H1 (cell line): ENCODE measurements around the gene C3orf18. TPM values are rescaled to one million over a fixed set of nuclear protein-coding genes. Genes with fewer than 3 reads are reported as not detected.

Source experiments
- CTCF ChIA-PET: fragments of 300-600 bp; sonication (Branson Sonifier 250); formaldehyde crosslinking; loops from one replicate; lab custom pipeline; 2021; ENCODE audit not compliant: partially characterized antibody; lab: Charles Lee
- POLR2A ChIA-PET: fragments of 300-600 bp; sonication (Branson Sonifier 250); formaldehyde crosslinking; loops from one replicate; lab custom pipeline; 2021; ENCODE audit warnings: inconsistent platforms; ENCODE audit not compliant: partially characterized antibody; lab: Charles Lee
- DNase-seq, 2 experiments: peaks; one replicate each; pipeline versions ENCODE4 v3.0.0 to v3.0.0-alpha.2; 2010 to 2022; ENCODE audit warnings: low spot score in 2 of 2, low read depth in 1 of 2, mixed read lengths in 1 of 2
- FAIRE-seq: peaks from 2 replicates; lab custom pipeline; 2011; peaks lifted over from hg19 to GRCh38; lab: Jason Lieb, UNC
- H2AFZ ChIP-seq: 2 replicates; pipeline ENCODE4 v1.8.1; 2012; ENCODE audit warnings: low read length, inconsistent platforms
- H2AK5ac ChIP-seq: 2 replicates; pipeline ENCODE4 v1.6.1; 2013; ENCODE audit warnings: low read depth, low read length
- H2BK120ac ChIP-seq: replicated peaks from 2 replicates; pipeline ENCODE3; 2013; ENCODE audit warnings: low read depth, low read length, inconsistent platforms
- H2BK12ac ChIP-seq: 2 replicates; pipeline ENCODE4 v1.6.1; 2013; ENCODE audit warnings: low read depth, low read length
- H2BK15ac ChIP-seq: 2 replicates; pipeline ENCODE4 v1.6.1; 2013; ENCODE audit warnings: low read length
- H2BK20ac ChIP-seq: 2 replicates; pipeline ENCODE4 v1.6.1; 2013; ENCODE audit warnings: low read length
- H2BK5ac ChIP-seq: 2 replicates; pipeline ENCODE4 v1.6.1; 2013; ENCODE audit warnings: low read depth, low read length
- H3K14ac ChIP-seq: 2 replicates; pipeline ENCODE4 v1.6.1; 2013; ENCODE audit warnings: inconsistent platforms; ENCODE audit not compliant: insufficient read length
- H3K18ac ChIP-seq: 2 replicates; pipeline ENCODE4 v1.6.1; 2013; ENCODE audit warnings: low read length; ENCODE audit errors: extremely low read depth
- H3K23ac ChIP-seq: 2 replicates; pipeline ENCODE4 v1.6.1; 2013; ENCODE audit warnings: inconsistent platforms; ENCODE audit not compliant: insufficient read length
- H3K23me2 ChIP-seq: 2 replicates; pipeline ENCODE4 v1.6.1; 2013; ENCODE audit warnings: low read depth, low read length
- H3K27ac ChIP-seq: 2 replicates; pipeline ENCODE4 v1.6.1; 2011; ENCODE audit warnings: low read depth, low read length, inconsistent platforms
- H3K27me3 ChIP-seq, 4 experiments: replicated peaks in 1 of 4; 1 replicate in 1 of 4; 2 replicates in 3 of 4; pipeline versions ENCODE4 v1.6.1 to v1.8.1; 2011 to 2013; ENCODE audit warnings: low read length in 3 of 4, mild to moderate bottlenecking in 3 of 4, inconsistent platforms in 2 of 4, mixed read lengths in 2 of 4, moderate library complexity in 1 of 4; ENCODE audit not compliant: control insufficient read depth in 3 of 4, insufficient read depth in 3 of 4; ENCODE audit errors: extremely low read depth in 1 of 4
- H3K36me3 ChIP-seq, 4 experiments: 2 replicates each; pipeline versions ENCODE4 v1.6.1 to v1.8.1; 2011 to 2013; ENCODE audit warnings: mild to moderate bottlenecking in 4 of 4, low read length in 3 of 4, moderate library complexity in 2 of 4, control low read depth in 1 of 4, inconsistent platforms in 1 of 4; ENCODE audit not compliant: insufficient read depth in 4 of 4, control insufficient read depth in 2 of 4
- H3K4ac ChIP-seq: replicated peaks from 2 replicates; pipeline ENCODE3; 2013; ENCODE audit warnings: low read length, low read depth, mixed read lengths, inconsistent platforms; ENCODE audit not compliant: insufficient read length
- H3K4me1 ChIP-seq, 4 experiments: replicated peaks in 1 of 4; 1 replicate in 1 of 4; 2 replicates in 3 of 4; pipeline versions ENCODE4 v1.6.1 to v1.8.1; 2011 to 2013; ENCODE audit warnings: low read length in 3 of 4, inconsistent platforms in 2 of 4, mixed read lengths in 1 of 4; ENCODE audit not compliant: insufficient read depth in 4 of 4, control insufficient read depth in 3 of 4
- H3K4me2 ChIP-seq, 2 experiments: 2 replicates each; pipeline versions ENCODE4 v1.6.1 to v1.8.1; 2011 to 2013; ENCODE audit warnings: low read depth in 2 of 2, low read length in 2 of 2, control low read depth in 1 of 2, inconsistent platforms in 1 of 2, mild to moderate bottlenecking in 1 of 2; ENCODE audit not compliant: insufficient read depth in 1 of 2
- H3K4me3 ChIP-seq, 4 experiments: fragments of 200-600, 300-600 bp in 1 of 4; sonication (generic), shearing (Covaris generic), sonication (Bioruptor Twin) in 1 of 4; 2 replicates each; pipeline versions ENCODE4 v1.5.1 to v1.8.1; 2011 to 2016; ENCODE audit warnings: low read length in 4 of 4, low read depth in 3 of 4, control low read depth in 2 of 4, inconsistent platforms in 2 of 4, mild to moderate bottlenecking in 2 of 4, mixed read lengths in 1 of 4, moderate library complexity in 1 of 4; ENCODE audit not compliant: insufficient read depth in 2 of 4; ENCODE audit errors: extremely low read depth in 1 of 4
- H3K56ac ChIP-seq: replicated peaks from 2 replicates; pipeline ENCODE3; 2013; ENCODE audit warnings: low read depth, mild to moderate bottlenecking, mixed read lengths, low read length, inconsistent platforms; ENCODE audit not compliant: insufficient read length
- H3K79me1 ChIP-seq: 2 replicates; pipeline ENCODE4 v1.6.1; 2013; ENCODE audit warnings: low read depth, low read length, control low read depth
- H3K79me2 ChIP-seq, 2 experiments: 2 replicates each; pipeline versions ENCODE4 v1.6.1 to v1.8.1; 2012 to 2013; ENCODE audit warnings: low read length in 2 of 2, mild to moderate bottlenecking in 2 of 2, inconsistent platforms in 1 of 2; ENCODE audit not compliant: insufficient read depth in 2 of 2, control insufficient read depth in 1 of 2
- H3K9ac ChIP-seq, 4 experiments: replicated peaks in 1 of 4; 1 replicate in 1 of 4; 2 replicates in 3 of 4; pipeline versions ENCODE4 v1.6.1 to v1.8.1; 2011 to 2013; ENCODE audit warnings: low read depth in 3 of 4, low read length in 3 of 4, control low read depth in 2 of 4, mild to moderate bottlenecking in 2 of 4, moderate library complexity in 2 of 4, inconsistent platforms in 1 of 4; ENCODE audit errors: extremely low read depth in 1 of 4
- H3K9me3 ChIP-seq, 2 experiments: 2 replicates each; pipeline versions ENCODE4 v1.6.1 to v1.8.1; 2012 to 2013; ENCODE audit warnings: mild to moderate bottlenecking in 2 of 2, moderate library complexity in 2 of 2, control low read depth in 1 of 2, inconsistent platforms in 1 of 2, low read depth in 1 of 2, low read length in 1 of 2, mixed read lengths in 1 of 2; ENCODE audit not compliant: insufficient read depth in 2 of 2
- H4K20me1 ChIP-seq, 2 experiments: replicated peaks in 1 of 2; 2 replicates each; pipeline versions ENCODE3 to v1.8.1; 2011 to 2013; ENCODE audit warnings: inconsistent platforms in 2 of 2, low read length in 2 of 2, mild to moderate bottlenecking in 1 of 2; ENCODE audit not compliant: insufficient read depth in 2 of 2, control insufficient read depth in 1 of 2
- H4K5ac ChIP-seq: 2 replicates; pipeline ENCODE4 v1.6.1; 2013; ENCODE audit warnings: low read length, low read depth, mixed read lengths, inconsistent platforms; ENCODE audit not compliant: insufficient read length
- H4K8ac ChIP-seq: 2 replicates; pipeline ENCODE4 v1.8.0; 2013; ENCODE audit warnings: mild to moderate bottlenecking, moderate library complexity, low read length, inconsistent platforms; ENCODE audit not compliant: insufficient read depth; ENCODE audit errors: extremely low read depth
- H4K91ac ChIP-seq: replicated peaks from 2 replicates; pipeline ENCODE3; 2013; ENCODE audit warnings: low read length, mixed read lengths, inconsistent platforms; ENCODE audit not compliant: insufficient read length
- ATF2 ChIP-seq: IDR thresholded peaks from 2 replicates; pipeline ENCODE4 v1.6.1; 2012; ENCODE audit warnings: low read length, inconsistent platforms
- EGR1 ChIP-seq: IDR thresholded peaks from 2 replicates; pipeline ENCODE4 v1.6.1; 2011; ENCODE audit warnings: low read depth, low read length, borderline replicate concordance
- JUND ChIP-seq: IDR thresholded peaks from 2 replicates; pipeline ENCODE4 v1.6.1; 2011; ENCODE audit warnings: mild to moderate bottlenecking, improper control_type of control experiment, low read length
- TAF1 ChIP-seq: IDR thresholded peaks from 2 replicates; pipeline ENCODE4 v1.6.1; 2011; ENCODE audit warnings: mild to moderate bottlenecking, low read depth, low read length
- WGBS, 2 experiments: shearing (Covaris generic) in 1 of 2; methylation state at CpG; one replicate each; pipeline versions ENCODE4 v1.1.6 to v1.1.7; 2013 to 2015; ENCODE audit warnings: low lambda C conversion rate in 2 of 2, mixed read lengths in 2 of 2, inconsistent platforms in 1 of 2, low coverage in 1 of 2, missing lambda C conversion rate in 1 of 2; ENCODE audit not compliant: insufficient replicate concordance in 2 of 2, insufficient coverage in 1 of 2, insufficient read length in 1 of 2; ENCODE audit errors: extremely low coverage in 1 of 2, missing lambda C conversion rate in 1 of 2; 5-methylcytosine and 5-hydroxymethylcytosine counted together
- polyA plus RNA-seq, 7 experiments: library from polyadenylated mRNA; depleted of rRNA in 3 of 7; stranded (reverse) in 5 of 7; unstranded in 2 of 7; fragments of >200 nt in 5 of 7; fragments of 200-250 nt in 2 of 7; gene quantifications; 1 replicate in 5 of 7; 2 replicates in 1 of 7; 4 replicates in 1 of 7; pipeline versions ENCODE4 v1.2.1 to v1.2.3, GENCODE V29; 2011 to 2013; ENCODE audit warnings: missing spikeins in 2 of 7, mixed read lengths in 2 of 7
- total RNA-seq: library from RNA; stranded (reverse); fragmentation: NEBNext Ultra II Directional; extraction: Animal tissue kit (Norgen Biotek cat#: 25700); gene quantifications from 2 replicates; pipeline ENCODE4 v1.2.1, GENCODE V29; 2021

The C3orf18 gene
- total and polyA plus RNA-seq, 2 of the 8 experiments (the other 6 are each of a cell fraction or from before 2014, with no cell fraction given): 7.5 to 15.0 TPM

DNA sequence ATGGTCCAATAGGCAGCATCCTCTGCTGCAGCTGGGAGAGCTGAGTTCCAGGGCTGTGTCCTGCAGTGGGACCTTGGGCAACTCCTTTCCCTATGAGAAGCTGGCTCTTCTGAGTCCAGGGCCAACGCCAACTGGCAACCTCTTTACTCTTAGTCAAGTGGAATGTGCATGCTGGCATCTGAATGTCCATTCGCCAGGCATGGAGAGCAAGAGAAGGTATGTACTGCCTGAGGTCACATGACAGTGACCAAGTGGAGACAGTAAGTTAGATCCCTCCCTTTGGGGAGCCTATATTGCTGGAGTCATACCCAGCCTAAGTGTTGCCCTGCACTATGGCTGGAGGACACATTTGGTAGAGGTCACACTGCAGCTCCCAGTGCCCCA, 13.9 kb upstream of the C3orf18 start:
- CTCF ChIA-PET: interaction anchor here (0.9 to 46.5 kb wide), 4 partner anchors 9 to 71 kb away, joined by 3 to 863 read pairs (median 114); partner anchors contain the start of genes C3orf18, CISH, HEMK1 and MAPKAPK3
- H3K4ac ChIP-seq: no peak overlapping the region
- H4K8ac ChIP-seq: no peak overlapping the region
- no peak overlapping the region for H3K4me3 ChIP-seq
- no peaks in the 10 kb centered on the region for H4K20me1 ChIP-seq
- no peaks in the 10 kb centered on the region for H3K79me1 ChIP-seq
- H4K91ac ChIP-seq: no peak overlapping the region
- H2AFZ ChIP-seq: no peak overlapping the region
- no peak overlapping the region for H3K9ac ChIP-seq
- POLR2A ChIA-PET: interaction anchor here (1.0 to 1.7 kb wide), 3 partner anchors 10 to 35 kb away, joined by 3 to 4 read pairs (median 4); partner anchors contain the start of gene MAPKAPK3
- no peak overlapping the region for H3K27ac ChIP-seq
- H4K5ac ChIP-seq: no peak overlapping the region
- H2BK15ac ChIP-seq: no peak overlapping the region
- H3K4me1 ChIP-seq: no peaks in the 10 kb centered on the region
- no peak overlapping the region for H3K18ac ChIP-seq
- 89% methylated on average over 2 of the region's 2 CpGs; no CpG with 5 or more reads in 1 of the 2 experiments for WGBS, 2 experiments
- H3K9me3 ChIP-seq: no peaks in the 10 kb centered on the region
- H2BK5ac ChIP-seq: no peak overlapping the region
- H3K56ac ChIP-seq: no peak overlapping the region
- no peak overlapping the region for H2BK120ac ChIP-seq
- DNase-seq (no peak), FAIRE-seq (no peak)
- no peak overlapping the region for H2BK12ac ChIP-seq
- H3K14ac ChIP-seq: no peak overlapping the region
- H2BK20ac ChIP-seq: no peak overlapping the region
- no peak overlapping the region for H3K23ac ChIP-seq
- TF ChIP-seq EGR1: no peak
- no peak for TF ChIP-seq ATF2
- TF ChIP-seq JUND: no peak
- no peak for TF ChIP-seq TAF1
- H2AK5ac ChIP-seq: no peak overlapping the region
- no peaks in the 10 kb centered on the region for H3K23me2 ChIP-seq
- H3K27me3 ChIP-seq: no peaks in the 10 kb centered on the region
- H3K4me2 ChIP-seq: no peak overlapping the region
- no peaks in the 10 kb centered on the region; a peak in 1 of 8 replicates for H3K36me3 ChIP-seq
- H3K79me2 ChIP-seq: no peaks in the 10 kb centered on the region
